Lung (tissue), 12 donors: ENCODE measurements around the gene STRADA. TPM values are rescaled to one million over a fixed set of nuclear protein-coding genes. Genes with fewer than 3 reads are reported as not detected.
A peak's percentile ranks its signal among the peaks of the same experiment; 100 is the strongest.

Source experiments
- ATAC-seq: fragments of 200-7000 bp; cut with Tn5 transposase; one replicate; pipeline ENCODE4 v1.9.1; 2020; ENCODE audit warnings: moderate number of reproducible peaks; ENCODE audit not compliant: insufficient read depth, low FRiP score
- DNase-seq, 3 donors: peaks; one replicate each; pipeline ENCODE4 v3.0.0-alpha.2; 2013 to 2017
- H3K27ac ChIP-seq, 2 donors: one replicate each; pipeline ENCODE4 v1.5.1; 2013; ENCODE audit warnings: mild to moderate bottlenecking in 2 of 2, moderate library complexity in 2 of 2, control low read depth in 1 of 2, inconsistent platforms in 1 of 2, low read depth in 1 of 2, low read length in 1 of 2
- H3K27me3 ChIP-seq, 3 donors: one replicate each; pipeline ENCODE4 v1.5.1; 2013; ENCODE audit warnings: low read length in 2 of 3; ENCODE audit not compliant: control insufficient read depth in 3 of 3, insufficient read depth in 3 of 3
- H3K36me3 ChIP-seq, 4 donors: one replicate each; pipeline ENCODE4 v1.5.1; 2013; ENCODE audit warnings: low read length in 4 of 4, mild to moderate bottlenecking in 1 of 4, moderate library complexity in 1 of 4; ENCODE audit not compliant: control insufficient read depth in 4 of 4, insufficient read depth in 4 of 4
- H3K4me1 ChIP-seq, 5 donors: one replicate each; pipeline ENCODE4 v1.5.1; 2013; ENCODE audit warnings: low read length in 5 of 5, mild to moderate bottlenecking in 2 of 5, moderate library complexity in 1 of 5; ENCODE audit not compliant: control insufficient read depth in 5 of 5, insufficient read depth in 5 of 5
- H3K4me3 ChIP-seq: one replicate; pipeline ENCODE4 v1.5.1; 2013; ENCODE audit warnings: mild to moderate bottlenecking, control low read depth, moderate library complexity
- H3K9ac ChIP-seq, 2 donors: one replicate each; pipeline ENCODE4 v1.5.1; 2013; ENCODE audit warnings: low read length in 2 of 2, control low read depth in 1 of 2; ENCODE audit not compliant: insufficient read depth in 1 of 2
- H3K9me3 ChIP-seq, 4 donors: one replicate each; pipeline ENCODE4 v1.5.1; 2013; ENCODE audit warnings: low read length in 3 of 4, mild to moderate bottlenecking in 1 of 4, moderate library complexity in 1 of 4; ENCODE audit not compliant: control insufficient read depth in 4 of 4, insufficient read depth in 3 of 4
- CTCF ChIP-seq: IDR thresholded peaks from 2 replicates; pipeline ENCODE4 v1.5.1; 2012; ENCODE audit warnings: mild to moderate bottlenecking; ENCODE audit errors: control extremely low read depth, extremely low read depth
- WGBS, 2 donors: extraction: QIAGEN DNeasy Blood & Tissue Kit; methylation state at CpG; one replicate each; pipeline ENCODE4 v1.1.7; 2013; 5-methylcytosine and 5-hydroxymethylcytosine counted together
- polyA plus RNA-seq, 2 donors: library from polyadenylated mRNA; stranded (reverse); fragments of 200-250 nt; gene quantifications; one replicate each; pipeline ENCODE4 v1.2.1, GENCODE V29; 2013
- total RNA-seq, 2 donors: library from RNA; depleted of rRNA in 1 of 2; stranded (reverse); fragments of >200 nt in 1 of 2; gene quantifications; one replicate each; pipeline ENCODE4 v1.2.1, GENCODE V29; 2014 to 2021
- donor health status: control.
- donor health status: control.
- donor health status: Bipolar disorder and iron deficiency.
- donor health status: healthy.
- donor health status: DM: yes; HTN: yes; CAD: no.

Gene STRADA
- total and polyA plus RNA-seq, 4 donors = 20.7 to 48.8 (median 28.4) TPM

GRCh38 chr17:63768433-63768832 is 26.8 kb upstream of the STRADA start:
- H3K9ac ChIP-seq = no peak overlapping the region
- H3K4me1 ChIP-seq = peaks cover 2 to 20% (median 14%) of the 10 kb centered on the region in 5 donors
- no peak for TF ChIP-seq CTCF
- H3K4me3 ChIP-seq = no peak overlapping the region
- 91 to 94% methylated on average over 7 of the region's 7 CpGs for WGBS, 2 donors
- no peaks in the 10 kb centered on the region for H3K9me3 ChIP-seq
- no peak overlapping the region for H3K27ac ChIP-seq
- DNase-seq (no peak), ATAC-seq (no peak)
- no peaks in the 10 kb centered on the region for H3K27me3 ChIP-seq
- peaks cover 0 to 14% (median 6%) of the 10 kb centered on the region in 4 donors for H3K36me3 ChIP-seq

GRCh38 chr17:63766754-63767153 is 25.2 kb upstream of the STRADA start:
- H3K27ac ChIP-seq = no peak overlapping the region
- H3K27me3 ChIP-seq = no peaks in the 10 kb centered on the region
- no peak for ATAC-seq
- no peak for TF ChIP-seq CTCF
- no peak overlapping the region for H3K4me3 ChIP-seq
- no peak for DNase-seq
- peaks cover 2 to 28% (median 14%) of the 10 kb centered on the region in 5 donors for H3K4me1 ChIP-seq
- H3K36me3 ChIP-seq = peaks cover 6 to 17% (median 10%) of the 10 kb centered on the region in 4 donors
- H3K9ac ChIP-seq = no peak overlapping the region
- no peaks in the 10 kb centered on the region for H3K9me3 ChIP-seq

GRCh38 chr17:63764716-63765115 is 23.1 kb upstream of the STRADA start:
- H3K4me3 ChIP-seq = no peak overlapping the region
- ATAC-seq = no peak
- no peak overlapping the region for H3K27ac ChIP-seq
- H3K4me1 ChIP-seq = peaks cover 2 to 32% (median 11%) of the 10 kb centered on the region in 5 donors
- no peak for TF ChIP-seq CTCF
- peak; percentile 73 to 97 (median 91) for DNase-seq
- H3K9me3 ChIP-seq = no peaks in the 10 kb centered on the region
- WGBS, 2 donors = 77 to 82% methylated on average over 4 of the region's 4 CpGs
- no peaks in the 10 kb centered on the region for H3K27me3 ChIP-seq
- peaks cover 10 to 27% (median 21%) of the 10 kb centered on the region in 4 donors for H3K36me3 ChIP-seq
- H3K9ac ChIP-seq = no peak overlapping the region
